ENCODE results near the gene TFCP2. TPM values are rescaled to one million over a fixed set of nuclear protein-coding genes. Genes with fewer than 3 reads are reported as not detected.

Gene TFCP2
- total RNA-seq, 1 donor from 2014 or later: 40.7 TPM

DNA sequence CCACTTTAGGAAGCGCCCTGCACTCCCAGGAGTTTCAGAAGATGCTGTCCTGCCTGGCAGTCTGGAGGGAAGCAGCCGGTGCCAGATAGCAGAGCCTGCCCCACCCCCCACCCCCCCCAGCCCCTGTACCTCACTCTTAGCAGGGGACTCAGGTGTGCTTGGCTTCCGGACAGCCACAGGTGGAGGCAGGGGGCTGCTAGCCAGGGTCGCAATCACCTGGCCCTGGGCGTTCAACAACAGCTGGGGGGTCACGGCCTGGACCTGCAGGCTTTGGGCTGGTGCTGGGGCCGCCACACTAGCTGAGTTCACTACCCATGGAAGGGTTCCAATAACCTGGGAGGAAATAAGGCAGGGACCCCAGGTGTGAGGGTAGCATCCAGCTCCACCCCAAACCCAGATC is 22.9 kb upstream of the TFCP2 start:
- DNase-seq (ENCODE audit: extremely low spot score, unreplicated experiment): no peak
- no peak for TF ChIP-seq CTCF (conservative IDR thresholded peaks at IDR 0.05)
- Mint-ChIP-seq H3K36me3 (no peaks in the 10 kb centered on the region), H3K4me3 (no peak overlapping the region), H3K27ac (no peak overlapping the region), H3K4me1 (ENCODE audit: unreplicated experiment) (no peaks in the 10 kb centered on the region), H3K27me3 (no peaks in the 10 kb centered on the region), H3K9me3 (no peaks in the 10 kb centered on the region)

GRCh38 chr12:51192284-51192671 is 19.3 kb upstream of the TFCP2 start:
- no peaks in the 10 kb centered on the region for H3K9me3 Mint-ChIP-seq
- no peaks in the 10 kb centered on the region for H3K27me3 Mint-ChIP-seq
- TF ChIP-seq CTCF (conservative IDR thresholded peaks at IDR 0.05): no peak
- H3K4me3 Mint-ChIP-seq: no peak overlapping the region
- no peaks in the 10 kb centered on the region for H3K36me3 Mint-ChIP-seq
- H3K27ac Mint-ChIP-seq: no peak overlapping the region
- peaks cover 4% of the 10 kb centered on the region for H3K4me1 Mint-ChIP-seq (ENCODE audit: unreplicated experiment)
- no peak for DNase-seq (ENCODE audit: extremely low spot score, unreplicated experiment)

DNA sequence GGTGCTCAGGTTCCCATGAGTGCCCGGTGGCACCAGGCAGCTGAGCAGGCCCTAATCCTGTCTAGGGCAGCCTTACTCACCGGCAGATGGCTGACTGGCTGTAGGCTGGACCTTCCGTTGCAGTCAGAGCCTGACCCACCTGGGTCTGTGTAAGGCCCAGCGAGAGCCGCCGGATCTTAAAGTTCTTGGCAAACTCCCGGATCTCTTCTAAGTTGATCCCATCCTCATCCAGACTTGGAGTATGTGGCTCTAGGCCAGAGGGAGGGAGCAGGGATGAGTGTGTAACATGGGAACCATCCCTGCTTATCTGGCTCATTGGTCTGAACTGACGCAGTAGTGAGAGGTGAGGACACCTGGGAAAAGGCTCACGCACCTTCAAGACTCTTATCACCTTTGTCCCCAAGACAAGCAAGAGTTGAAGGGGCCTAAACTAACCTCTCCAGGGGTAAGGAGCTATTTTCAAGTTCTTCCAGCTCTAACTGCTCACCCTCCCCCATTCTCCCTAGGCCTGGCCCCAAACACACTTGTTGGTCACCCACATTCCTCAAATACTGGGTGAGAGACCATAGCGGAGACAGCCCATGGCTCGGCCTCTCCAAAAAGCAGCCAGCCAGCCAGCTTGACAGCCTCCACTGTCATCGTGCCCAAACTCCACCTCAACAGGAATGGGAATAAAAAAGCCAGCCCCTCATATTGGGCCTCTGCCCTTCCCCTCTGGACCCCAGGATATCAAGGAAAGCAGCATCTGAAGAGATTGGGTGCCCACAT is 18.8 kb upstream of the TFCP2 start:
- Mint-ChIP-seq H3K27ac (no peak overlapping the region), H3K4me1 (ENCODE audit: unreplicated experiment) (peaks cover 4% of the 10 kb centered on the region), H3K9me3 (no peaks in the 10 kb centered on the region), H3K27me3 (no peaks in the 10 kb centered on the region), H3K4me3 (no peak overlapping the region), H3K36me3 (no peaks in the 10 kb centered on the region)
- no peak for DNase-seq (ENCODE audit: extremely low spot score, unreplicated experiment)
- no peak for TF ChIP-seq CTCF (conservative IDR thresholded peaks at IDR 0.05)

DNA sequence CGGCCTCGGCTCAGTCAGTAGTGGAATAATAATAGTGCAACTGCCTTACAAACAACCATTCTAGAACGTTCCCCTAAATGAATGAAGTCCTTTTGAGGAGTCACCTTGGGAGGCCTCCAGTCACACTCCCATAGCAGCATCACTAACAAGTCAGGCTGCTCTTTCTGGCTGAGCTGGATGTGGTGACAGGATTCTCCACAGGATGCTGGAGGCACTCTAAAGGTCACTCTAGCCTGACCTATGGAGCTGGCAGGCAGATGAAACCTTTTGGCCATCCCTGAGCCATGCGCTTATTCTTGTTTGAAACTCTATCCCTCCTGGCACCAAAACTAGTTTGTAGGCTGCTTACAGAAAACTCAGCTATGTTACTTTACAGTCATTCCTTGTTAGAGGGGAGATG is 17.9 kb upstream of the TFCP2 start:
- no peak for DNase-seq (ENCODE audit: extremely low spot score, unreplicated experiment)
- Mint-ChIP-seq H3K36me3 (no peaks in the 10 kb centered on the region), H3K4me3 (no peak overlapping the region), H3K27ac (no peak overlapping the region), H3K4me1 (ENCODE audit: unreplicated experiment) (peaks cover 4% of the 10 kb centered on the region), H3K9me3 (no peaks in the 10 kb centered on the region), H3K27me3 (no peaks in the 10 kb centered on the region)
- no peak for TF ChIP-seq CTCF (conservative IDR thresholded peaks at IDR 0.05)

- DNase-seq (ENCODE audit: extremely low spot score, unreplicated experiment): no peak
- TF ChIP-seq CTCF (conservative IDR thresholded peaks at IDR 0.05): no peak
- H3K27ac Mint-ChIP-seq: no peak overlapping the region
- H3K36me3 Mint-ChIP-seq: no peaks in the 10 kb centered on the region
- no peaks in the 10 kb centered on the region for H3K27me3 Mint-ChIP-seq
- no peak overlapping the region for H3K4me3 Mint-ChIP-seq
- peaks cover 4% of the 10 kb centered on the region for H3K4me1 Mint-ChIP-seq (ENCODE audit: unreplicated experiment)
- no peaks in the 10 kb centered on the region for H3K9me3 Mint-ChIP-seq
Observed at GRCh38 chr12:51189790-51190355, 16.9 kb upstream of the TFCP2 start.
